ENCODE results near the gene USP12.

USP12 gene

DNA sequence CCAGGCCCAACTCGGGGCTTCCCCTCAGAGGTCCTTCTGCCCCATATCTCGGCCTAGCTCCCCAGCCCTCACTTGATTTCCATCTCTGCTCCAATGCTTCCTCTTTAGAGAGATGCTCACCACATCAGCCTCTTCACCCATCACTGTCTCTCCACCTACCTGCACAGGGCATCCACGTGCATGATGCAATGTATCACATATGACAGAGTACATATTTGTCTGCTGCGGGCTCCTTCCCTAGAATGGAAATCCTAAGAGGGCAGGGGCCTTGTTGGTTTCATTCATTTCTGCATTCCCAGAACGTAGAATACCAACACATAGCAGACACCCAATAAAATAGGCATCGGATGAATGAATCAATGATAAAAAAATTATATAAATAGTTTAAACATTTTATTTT is 130.3 kb downstream of the USP12 start:
- Mint-ChIP-seq H3K4me1 (ENCODE audit: low read depth) (peaks cover 16% of the 10 kb centered on the region), H3K9me3 (no peaks in the 10 kb centered on the region), H3K27ac (no peak overlapping the region), H3K4me3 (no peak overlapping the region), H3K27me3 (peaks cover 19% of the 10 kb centered on the region), H3K36me3 (ENCODE audit: low read depth) (no peaks in the 10 kb centered on the region)
- DNase-seq, result no peak

DNA sequence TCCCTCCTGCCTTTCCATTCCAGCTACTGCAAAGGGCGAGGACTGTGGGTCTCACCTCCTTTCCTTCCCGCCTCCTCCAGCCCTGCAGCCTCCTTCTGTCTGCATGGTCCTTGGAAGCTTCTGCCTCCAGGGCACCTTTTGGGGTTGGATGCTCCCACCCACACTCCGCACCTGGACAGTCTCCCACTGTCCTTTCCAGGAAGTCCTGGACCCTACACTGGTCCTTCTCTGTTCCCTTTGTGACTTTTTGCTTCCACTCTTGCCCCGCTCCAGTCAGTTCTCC is 130.8 kb downstream of the USP12 start:
- H3K4me1 Mint-ChIP-seq (ENCODE audit: low read depth), result peaks cover 15% of the 10 kb centered on the region

DNA sequence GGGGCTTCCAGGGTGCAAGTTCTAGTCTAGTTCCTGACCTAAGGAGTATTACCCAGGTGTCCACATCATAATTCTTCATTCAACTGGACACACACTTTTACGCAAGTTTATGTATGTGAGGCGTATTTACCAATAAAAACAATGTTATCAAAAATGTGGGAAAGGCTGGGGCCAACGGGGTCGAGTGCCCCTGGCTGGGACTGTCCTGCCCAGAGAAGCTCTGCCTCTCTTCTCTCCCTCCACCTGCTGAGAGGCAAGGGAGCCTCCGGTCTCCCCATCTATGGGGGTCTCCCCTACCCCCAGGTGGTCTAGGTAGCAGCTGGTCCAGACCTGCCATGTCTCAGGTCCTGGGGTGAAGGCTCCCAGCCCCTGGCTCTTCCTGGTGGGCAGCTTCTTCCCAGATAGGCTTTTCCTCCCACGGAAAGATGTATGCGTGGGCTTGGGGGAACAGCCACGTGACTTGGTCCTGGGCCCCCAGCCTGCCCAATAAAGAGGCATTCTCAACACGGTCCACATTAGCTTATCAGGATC is 132.4 kb downstream of the USP12 start:
- H3K27ac Mint-ChIP-seq, result no peak overlapping the region
- H3K36me3 Mint-ChIP-seq (ENCODE audit: low read depth), result no peaks in the 10 kb centered on the region
- H3K4me3 Mint-ChIP-seq, result no peak overlapping the region
- H3K27me3 Mint-ChIP-seq, result peaks cover 34% of the 10 kb centered on the region
- DNase-seq, result no peak
- peaks cover 10% of the 10 kb centered on the region for H3K4me1 Mint-ChIP-seq (ENCODE audit: low read depth)
- H3K9me3 Mint-ChIP-seq, result no peaks in the 10 kb centered on the region

More for the DNA sequence above, 130.8 kb downstream of the USP12 start:
- H3K27me3 Mint-ChIP-seq, result peaks cover 24% of the 10 kb centered on the region
- no peaks in the 10 kb centered on the region for H3K9me3 Mint-ChIP-seq
- no peak for DNase-seq
- no peaks in the 10 kb centered on the region for H3K36me3 Mint-ChIP-seq (ENCODE audit: low read depth)
- H3K4me3 Mint-ChIP-seq, result no peak overlapping the region
- H3K27ac Mint-ChIP-seq, result no peak overlapping the region

DNA sequence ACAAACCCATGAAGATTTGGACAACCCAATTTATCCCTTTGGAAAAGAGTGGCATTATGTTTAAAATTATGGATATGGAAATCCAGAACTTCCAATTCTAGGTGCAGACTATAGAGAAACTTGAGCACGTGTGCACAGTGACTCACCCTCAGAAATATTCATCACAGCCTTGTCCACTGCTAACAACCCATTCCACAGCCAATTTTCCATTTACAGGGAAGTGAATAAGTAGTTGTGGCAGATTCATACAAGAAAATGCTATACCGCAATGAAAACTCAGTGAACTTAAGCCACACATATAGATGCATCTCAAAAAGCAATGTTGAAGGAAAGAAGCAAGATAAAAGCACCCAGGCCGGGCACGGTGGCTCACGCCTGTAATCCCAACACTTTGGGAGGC is 133.3 kb downstream of the USP12 start:
- DNase-seq, result no peak
- H3K36me3 Mint-ChIP-seq (ENCODE audit: low read depth), result no peaks in the 10 kb centered on the region
- peaks cover 35% of the 10 kb centered on the region for H3K27me3 Mint-ChIP-seq
- H3K4me1 Mint-ChIP-seq (ENCODE audit: low read depth), result peaks cover 8% of the 10 kb centered on the region
- no peak overlapping the region for H3K4me3 Mint-ChIP-seq
- H3K9me3 Mint-ChIP-seq, result no peaks in the 10 kb centered on the region
- H3K27ac Mint-ChIP-seq, result no peak overlapping the region

DNA sequence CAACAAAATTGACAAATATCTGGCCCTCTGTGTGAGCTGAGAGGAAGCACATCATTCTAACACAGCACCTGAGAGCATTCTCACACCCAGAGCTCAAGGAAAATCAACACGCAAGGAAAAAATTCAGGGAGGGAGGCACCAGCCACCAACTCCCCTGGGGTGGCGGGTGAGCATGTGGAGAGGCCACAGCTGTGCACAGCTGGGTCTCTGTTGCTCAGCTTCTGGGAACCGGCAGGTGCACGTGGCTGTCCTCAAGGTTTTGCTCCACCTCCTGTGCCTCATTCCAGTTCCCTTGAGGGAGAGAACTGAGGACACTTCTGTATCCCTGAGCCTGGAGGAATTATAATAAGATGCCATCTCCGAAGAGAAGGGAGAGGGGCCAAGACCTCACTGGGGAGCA is 134.0 kb downstream of the USP12 start:
- Mint-ChIP-seq H3K36me3 (ENCODE audit: low read depth) (no peaks in the 10 kb centered on the region), H3K4me3 (no peak overlapping the region), H3K9me3 (no peaks in the 10 kb centered on the region), H3K27me3 (peaks cover 35% of the 10 kb centered on the region), H3K27ac (no peak overlapping the region), H3K4me1 (ENCODE audit: low read depth) (peaks cover 4% of the 10 kb centered on the region)
- DNase-seq, result no peak

DNA sequence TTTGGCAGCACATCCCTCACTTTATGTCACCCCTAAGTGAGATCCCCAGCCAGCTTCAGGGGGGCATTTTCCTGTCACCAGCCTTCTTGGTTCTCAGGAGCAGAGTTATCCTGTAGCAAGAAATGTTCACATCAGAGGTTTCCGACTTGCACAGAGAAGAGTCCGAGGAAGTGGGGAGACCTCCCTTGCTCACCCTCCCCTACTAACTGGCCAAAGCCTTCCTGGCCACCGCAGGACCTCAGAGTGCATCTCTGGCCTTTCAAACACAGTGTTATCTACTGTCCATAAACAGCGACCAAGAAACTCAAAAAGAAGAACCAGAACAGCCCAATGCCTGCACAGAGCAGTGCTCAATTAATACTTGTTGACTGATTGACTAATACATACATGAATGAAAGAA is 134.4 kb downstream of the USP12 start:
- H3K27ac Mint-ChIP-seq, result no peak overlapping the region
- peaks cover 4% of the 10 kb centered on the region for H3K4me1 Mint-ChIP-seq (ENCODE audit: low read depth)
- H3K36me3 Mint-ChIP-seq (ENCODE audit: low read depth), result no peaks in the 10 kb centered on the region
- no peak overlapping the region for H3K4me3 Mint-ChIP-seq
- H3K9me3 Mint-ChIP-seq, result no peaks in the 10 kb centered on the region
- peaks cover 35% of the 10 kb centered on the region for H3K27me3 Mint-ChIP-seq
- DNase-seq, result no peak

DNA sequence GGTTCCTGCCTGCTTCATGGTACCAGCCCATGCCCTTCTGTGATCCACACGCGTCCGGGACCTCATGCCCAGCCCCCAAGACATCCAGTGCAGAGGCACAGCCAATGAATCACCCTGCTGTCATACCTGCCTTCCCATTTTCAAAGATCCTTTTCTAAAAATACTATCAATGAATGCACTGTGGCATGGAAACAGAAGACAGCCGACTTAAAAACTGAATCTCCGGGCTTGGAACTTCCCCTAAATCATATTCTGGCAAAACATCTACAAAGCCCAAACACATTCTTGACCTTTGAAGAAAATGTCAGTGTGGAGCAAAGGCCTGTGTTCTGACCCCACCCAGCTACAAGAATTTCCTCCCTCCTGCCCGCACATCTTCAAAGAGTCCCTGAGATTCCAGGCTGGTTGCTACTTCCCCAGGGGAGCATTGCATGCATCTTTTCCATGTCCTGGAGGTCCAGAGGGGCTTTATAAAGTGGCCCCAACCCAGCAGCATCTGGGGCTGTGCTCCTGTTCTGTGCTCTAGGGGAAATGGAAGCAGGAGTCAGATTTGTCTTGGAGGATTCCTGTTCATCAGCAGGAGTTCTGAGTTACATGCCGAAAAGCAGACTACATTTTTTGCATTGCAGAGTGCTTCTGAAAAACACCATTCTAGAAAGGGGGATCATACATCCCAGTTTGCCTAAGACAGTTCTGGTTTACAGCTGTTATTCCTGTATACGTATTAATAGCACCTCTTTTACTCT is 135.2 kb downstream of the USP12 start:
- no peak for DNase-seq
- Mint-ChIP-seq H3K9me3 (no peaks in the 10 kb centered on the region), H3K27me3 (peaks cover 35% of the 10 kb centered on the region), H3K27ac (no peak overlapping the region), H3K36me3 (ENCODE audit: low read depth) (no peaks in the 10 kb centered on the region), H3K4me1 (ENCODE audit: low read depth) (peaks cover 4% of the 10 kb centered on the region), H3K4me3 (no peak overlapping the region)

DNA sequence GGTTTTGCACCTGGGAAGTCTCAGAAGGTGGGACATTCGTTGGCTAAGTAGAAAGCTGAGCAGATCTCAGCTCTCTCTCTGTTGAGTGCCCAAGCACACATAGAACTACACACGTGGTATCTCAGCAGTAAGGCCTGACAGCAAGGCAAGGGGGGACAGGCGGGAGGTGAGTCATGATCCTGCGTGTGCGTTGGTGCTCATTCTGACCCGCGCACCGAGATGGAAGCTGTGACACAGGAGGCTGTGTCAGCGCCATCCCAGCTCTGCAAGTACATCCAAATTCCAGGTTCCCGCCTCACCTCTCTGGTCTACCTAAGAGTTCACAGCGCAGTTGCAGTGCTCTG is 135.7 kb downstream of the USP12 start:
- no peak for DNase-seq
- no peaks in the 10 kb centered on the region for H3K9me3 Mint-ChIP-seq
- peaks cover 35% of the 10 kb centered on the region for H3K27me3 Mint-ChIP-seq
- peaks cover 4% of the 10 kb centered on the region for H3K4me1 Mint-ChIP-seq (ENCODE audit: low read depth)
- H3K36me3 Mint-ChIP-seq (ENCODE audit: low read depth), result no peaks in the 10 kb centered on the region
- H3K4me3 Mint-ChIP-seq, result no peak overlapping the region
- H3K27ac Mint-ChIP-seq, result no peak overlapping the region

DNA sequence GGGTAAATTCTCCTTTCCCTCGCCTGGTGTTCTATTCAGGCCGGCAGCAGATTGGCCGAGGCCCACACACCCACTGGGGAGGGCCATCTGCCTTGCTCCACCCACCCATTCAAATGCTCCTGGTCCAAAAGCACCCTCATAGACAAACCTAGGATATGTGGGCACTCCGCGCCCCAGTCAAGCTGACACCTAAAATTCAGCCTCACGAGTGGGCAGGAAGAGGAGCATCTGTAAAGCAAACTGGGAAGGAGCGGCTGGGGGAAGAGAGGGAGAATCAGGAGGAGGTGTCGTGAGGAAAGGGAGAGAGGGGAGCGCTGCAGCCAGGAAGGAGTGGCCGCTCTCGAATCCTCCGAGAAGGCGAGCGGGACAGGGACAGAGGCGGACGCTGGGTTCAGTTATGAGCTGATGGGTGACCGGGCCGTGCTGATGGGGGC is 136.9 kb downstream of the USP12 start:
- Mint-ChIP-seq H3K4me1 (ENCODE audit: low read depth) (peaks cover 4% of the 10 kb centered on the region), H3K27me3 (peaks cover 35% of the 10 kb centered on the region), H3K4me3 (no peak overlapping the region), H3K36me3 (ENCODE audit: low read depth) (no peaks in the 10 kb centered on the region), H3K27ac (no peak overlapping the region), H3K9me3 (no peaks in the 10 kb centered on the region)
- no peak for DNase-seq

DNA sequence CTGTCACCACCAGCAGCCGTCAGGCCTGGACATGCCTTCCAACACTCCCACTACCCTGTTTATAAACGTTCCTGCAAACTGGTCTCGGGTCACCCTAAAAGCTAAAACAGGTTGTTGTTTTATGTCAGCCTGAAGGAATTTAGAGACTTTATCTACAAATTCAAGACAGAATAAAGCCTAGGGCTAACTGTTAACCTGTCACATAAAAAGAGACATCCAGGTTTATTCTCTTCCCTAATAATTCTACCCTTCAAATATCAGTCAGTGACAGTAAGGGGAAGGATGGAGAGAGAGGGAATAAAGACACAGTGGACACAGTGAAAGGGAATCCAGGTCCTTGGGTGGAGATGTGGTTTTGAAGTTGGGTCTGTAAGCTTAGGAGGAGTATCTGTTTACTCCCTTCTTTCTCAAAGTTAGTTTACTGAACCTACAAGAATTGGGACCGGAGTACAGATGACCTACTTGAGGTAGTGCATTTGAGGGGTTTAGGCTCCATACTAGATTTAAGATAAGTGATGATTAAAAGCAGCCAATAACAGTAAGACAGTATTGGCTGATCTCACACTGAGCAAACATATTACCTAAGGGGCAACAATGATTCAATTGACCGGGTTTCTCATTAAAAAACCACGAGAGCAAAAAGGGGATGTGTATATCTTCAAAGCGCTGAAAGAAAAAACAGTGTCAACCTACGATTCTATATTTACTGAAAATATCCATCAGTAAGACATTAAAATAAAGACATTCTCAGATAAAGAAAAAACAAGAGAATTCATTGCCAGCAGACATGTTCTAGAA is 142.7 kb downstream of the USP12 start:
- Mint-ChIP-seq H3K4me3 (no peak overlapping the region), H3K4me1 (ENCODE audit: low read depth) (no peaks in the 10 kb centered on the region), H3K9me3 (no peaks in the 10 kb centered on the region), H3K36me3 (ENCODE audit: low read depth) (no peaks in the 10 kb centered on the region), H3K27me3 (peaks cover 28% of the 10 kb centered on the region), H3K27ac (no peak overlapping the region)
- no peak for DNase-seq

DNA sequence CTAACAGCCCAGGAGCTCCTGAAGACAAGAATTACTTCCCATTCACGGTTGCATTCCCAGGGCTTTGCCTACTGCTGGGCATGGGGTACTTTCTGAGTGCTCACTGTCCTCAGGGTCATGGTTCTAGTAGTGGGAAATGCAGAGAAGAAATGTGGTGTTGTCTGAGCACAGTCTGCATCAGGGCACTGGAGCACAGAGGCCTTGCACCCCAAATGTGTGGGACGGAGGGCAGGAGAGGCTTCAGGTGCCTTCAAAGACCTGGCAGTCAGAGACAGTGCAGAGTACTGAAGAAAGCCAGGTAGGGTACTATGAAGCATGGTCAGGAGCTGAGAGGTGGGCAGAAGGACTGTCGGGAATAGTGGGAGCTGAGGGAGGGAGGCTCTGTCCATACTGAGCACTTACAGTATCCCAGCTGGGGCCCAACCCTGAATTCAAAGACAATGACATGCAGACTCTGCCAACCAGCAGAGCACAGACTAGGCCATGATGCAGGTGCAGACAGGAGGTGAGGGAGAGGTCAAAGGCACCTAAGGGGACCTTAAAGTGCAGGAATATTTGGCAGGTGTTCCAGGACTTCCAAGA is 144.4 kb downstream of the USP12 start:
- DNase-seq, result no peak
- Mint-ChIP-seq H3K27me3 (peaks cover 28% of the 10 kb centered on the region), H3K27ac (no peak overlapping the region), H3K4me3 (no peak overlapping the region), H3K36me3 (ENCODE audit: low read depth) (no peaks in the 10 kb centered on the region), H3K4me1 (ENCODE audit: low read depth) (peaks cover 9% of the 10 kb centered on the region), H3K9me3 (no peaks in the 10 kb centered on the region)

DNA sequence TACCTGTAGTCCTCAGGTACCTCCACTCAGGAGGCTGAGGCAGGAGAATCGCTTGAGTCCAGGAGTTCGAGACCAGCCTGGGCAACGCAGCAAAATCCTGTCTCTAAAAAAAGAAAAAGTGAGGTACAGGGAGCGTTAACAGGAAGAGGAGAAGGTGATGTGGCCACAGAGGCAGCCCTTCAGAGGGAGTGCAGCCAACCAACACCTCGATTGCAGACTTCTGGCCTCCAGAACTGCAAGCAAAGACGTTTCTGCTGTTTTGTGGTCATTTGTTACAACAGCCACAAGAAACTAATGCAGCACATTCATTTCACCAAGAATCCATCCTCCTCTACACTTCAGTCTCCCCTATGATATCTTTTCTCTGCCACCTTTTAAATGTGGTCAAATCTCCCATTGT is 145.2 kb downstream of the USP12 start:
- H3K4me1 Mint-ChIP-seq (ENCODE audit: low read depth), result peaks cover 9% of the 10 kb centered on the region
- no peak for DNase-seq
- H3K36me3 Mint-ChIP-seq (ENCODE audit: low read depth), result no peaks in the 10 kb centered on the region
- no peak overlapping the region for H3K4me3 Mint-ChIP-seq
- H3K27me3 Mint-ChIP-seq, result peaks cover 28% of the 10 kb centered on the region
- no peaks in the 10 kb centered on the region for H3K9me3 Mint-ChIP-seq
- H3K27ac Mint-ChIP-seq, result no peak overlapping the region

DNA sequence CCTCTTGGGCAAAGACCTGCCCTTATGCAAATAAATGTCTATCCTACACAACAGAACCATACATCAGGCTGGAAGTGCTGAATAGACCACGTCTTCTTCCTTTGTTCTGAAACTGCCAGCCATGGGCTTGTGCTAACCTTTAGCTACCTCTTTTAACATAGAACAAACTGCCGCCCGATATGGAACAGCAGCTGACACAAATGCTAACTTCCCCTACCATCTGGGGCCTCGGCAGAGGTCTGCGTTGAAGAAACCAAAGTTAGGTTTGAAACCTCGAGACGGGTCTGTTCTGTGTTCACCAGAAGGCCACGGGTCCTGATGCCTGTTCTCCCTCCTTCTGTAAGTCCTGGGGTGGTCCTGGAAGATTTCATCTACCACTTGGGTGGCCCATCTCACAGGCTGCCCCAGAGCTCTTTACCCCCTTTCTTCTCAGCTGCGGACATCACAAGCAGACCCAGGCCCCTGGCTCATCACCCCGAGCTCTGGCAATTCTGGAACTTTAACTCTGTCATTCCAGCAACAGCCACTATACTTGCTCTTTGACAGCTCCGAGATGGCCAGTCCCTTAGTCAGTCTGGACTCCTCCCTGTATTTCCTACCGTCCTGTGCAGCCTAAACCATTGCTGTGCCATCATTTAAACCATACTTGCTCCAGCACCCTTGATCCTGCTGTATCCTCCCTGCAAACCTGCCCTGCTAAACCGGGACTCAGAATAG is 146.7 kb downstream of the USP12 start:
- Mint-ChIP-seq H3K9me3 (no peaks in the 10 kb centered on the region), H3K27ac (no peak overlapping the region), H3K4me1 (ENCODE audit: low read depth) (peaks cover 9% of the 10 kb centered on the region), H3K36me3 (ENCODE audit: low read depth) (no peaks in the 10 kb centered on the region), H3K27me3 (peaks cover 28% of the 10 kb centered on the region), H3K4me3 (no peak overlapping the region)
- DNase-seq, result no peak

DNA sequence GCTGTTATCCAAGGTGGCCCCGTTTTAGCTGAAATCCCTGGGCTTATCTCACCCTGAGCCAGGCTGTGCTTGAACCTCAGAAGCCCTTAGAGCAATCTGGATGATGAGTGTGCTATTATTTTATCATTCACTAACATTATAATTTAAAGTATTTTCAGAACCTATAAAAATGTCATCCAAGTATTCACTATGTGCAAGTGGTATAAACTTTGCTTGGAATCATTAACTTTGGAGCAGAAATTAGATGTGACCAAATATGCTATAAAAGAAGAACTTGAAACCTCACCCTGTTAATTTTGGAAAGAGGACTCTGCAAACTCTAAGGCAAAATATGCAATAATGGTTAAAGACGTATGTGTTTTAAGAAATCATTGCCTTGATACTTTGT is 147.5 kb downstream of the USP12 start:
- Mint-ChIP-seq H3K4me3 (no peak overlapping the region), H3K27me3 (peaks cover 26% of the 10 kb centered on the region), H3K27ac (no peak overlapping the region), H3K4me1 (ENCODE audit: low read depth) (peaks cover 9% of the 10 kb centered on the region), H3K9me3 (no peaks in the 10 kb centered on the region), H3K36me3 (ENCODE audit: low read depth) (no peaks in the 10 kb centered on the region)
- DNase-seq, result no peak

Measured in activated T-cell treated with anti-CD3 and anti-CD28 coated beads, Interleukin-2, amount 50 U/mL, for 24 hours (primary cell).